Measurements from ENCODE around the gene GRM7.

DNA sequence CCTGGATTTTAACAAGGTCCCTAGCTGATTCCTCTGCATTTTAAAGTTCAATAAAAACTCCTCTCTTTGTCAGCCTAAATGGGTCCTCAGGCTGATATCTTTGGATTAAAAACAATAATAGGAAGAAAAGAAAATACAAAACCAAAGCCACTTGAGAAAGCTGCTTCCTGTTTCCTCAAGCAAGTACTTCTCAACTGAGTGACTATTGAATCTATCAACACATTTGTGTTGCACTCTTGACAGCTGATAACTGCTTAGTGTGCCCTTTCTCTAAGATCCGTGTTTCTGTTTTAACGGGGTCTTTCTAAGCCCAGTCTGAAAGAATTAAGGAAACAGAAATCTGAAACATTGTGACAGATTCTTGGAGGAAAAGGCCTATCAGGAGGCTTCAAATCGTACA lies 410.7 kb downstream of the GRM7 start:
- TF ChIP-seq GATA3 (IDR thresholded peaks at IDR 0.05; ENCODE audit: low read depth, low read length) (no peak), GATA2 (IDR thresholded peaks at IDR 0.05; ENCODE audit: low read depth, low read length) (no peak)

Measured in SH-SY5Y (cell line).